Endothelial cell of umbilical vein (primary cell): ENCODE data around the gene NOD1. TPM values are rescaled to one million over a fixed set of nuclear protein-coding genes. Genes with fewer than 3 reads are reported as not detected.

Experiments
- BruUV-seq: library from RNA; stranded (reverse); fragments of 400-500 nt; replicated peaks from 2 replicates; lab custom pipeline; 2021; lab: Mats Ljungman, UMichigan
- CTCF ChIA-PET: fragments of 300-600, 350-600 bp; sonication (Branson Sonifier 250); formaldehyde crosslinking; loops from one replicate; lab custom pipeline; 2021; ENCODE audit warnings: antibody characterized with exemption, inconsistent platforms; lab: Charles Lee
- POLR2A ChIA-PET: fragments of 300-600, 350-600 bp; sonication (Branson Sonifier 250); formaldehyde crosslinking; loops from one replicate; lab custom pipeline; 2021; ENCODE audit warnings: antibody characterized with exemption, inconsistent platforms; lab: Charles Lee
- DNase-seq: peaks from one replicate; pipeline ENCODE4 v3.0.0-alpha.2; 2011; ENCODE audit warnings: low read depth, low spot score
- FAIRE-seq: peaks from 2 replicates; lab custom pipeline; 2011; peaks lifted over from hg19 to GRCh38; lab: Jason Lieb, UNC
- H2AFZ ChIP-seq: 2 replicates; pipeline ENCODE4 v1.6.0; 2012; ENCODE audit warnings: low read depth, low read length, control low read depth, inconsistent platforms
- H3K27ac ChIP-seq: 2 replicates; pipeline ENCODE4 v1.5.1; 2011; ENCODE audit warnings: low read depth, mild to moderate bottlenecking, control low read depth, low read length, moderate library complexity; ENCODE audit not compliant: insufficient read depth
- H3K27me3 ChIP-seq, 2 experiments: 2 replicates each; pipeline versions ENCODE4 v1.6.0 to v1.6.1; 2011; ENCODE audit warnings: low read length in 2 of 2, mixed read lengths in 1 of 2; ENCODE audit not compliant: control insufficient read depth in 2 of 2, insufficient read depth in 2 of 2
- H3K36me3 ChIP-seq, 2 experiments: 2 replicates in 1 of 2; 3 replicates in 1 of 2; pipeline ENCODE4 v1.5.1; 2011; ENCODE audit warnings: low read length in 2 of 2, mild to moderate bottlenecking in 1 of 2, moderate library complexity in 1 of 2; ENCODE audit not compliant: control insufficient read depth in 2 of 2, insufficient read depth in 2 of 2; ENCODE audit errors: extremely low read depth in 1 of 2
- H3K4me1 ChIP-seq: 3 replicates; pipeline ENCODE4 v1.5.1; 2011; ENCODE audit warnings: mild to moderate bottlenecking, low read length; ENCODE audit not compliant: control insufficient read depth, insufficient read depth; ENCODE audit errors: extremely low read depth
- H3K4me2 ChIP-seq: 2 replicates; pipeline ENCODE4 v1.6.1; 2011; ENCODE audit warnings: low read length, control low read depth, mixed read lengths; ENCODE audit not compliant: insufficient read depth
- H3K4me3 ChIP-seq, 3 experiments: fragments of 200-600 bp in 1 of 3; sonication (generic), shearing (Covaris generic) in 1 of 3; replicated peaks in 1 of 3; 2 replicates each; pipeline ENCODE4 v1.5.1; 2011 to 2016; ENCODE audit warnings: control low read depth in 3 of 3, low read length in 3 of 3, mild to moderate bottlenecking in 2 of 3, inconsistent platforms in 1 of 3, low read depth in 1 of 3, moderate library complexity in 1 of 3; ENCODE audit not compliant: insufficient read depth in 1 of 3
- H3K79me2 ChIP-seq: 2 replicates; pipeline ENCODE4 v1.6.0; 2012; ENCODE audit warnings: low read length, inconsistent platforms; ENCODE audit not compliant: control insufficient read depth, insufficient read depth
- H3K9ac ChIP-seq: replicated peaks from 2 replicates; pipeline ENCODE3; 2011; ENCODE audit warnings: low read length, control low read depth; ENCODE audit not compliant: insufficient read depth; ENCODE audit errors: extremely low read depth
- H3K9me1 ChIP-seq: replicated peaks from 3 replicates; pipeline ENCODE4 v1.6.0; 2011; ENCODE audit warnings: mild to moderate bottlenecking, low read length; ENCODE audit not compliant: control insufficient read depth, insufficient read depth; ENCODE audit errors: extremely low read depth
- H3K9me3 ChIP-seq: replicated peaks from 2 replicates; pipeline ENCODE4 v1.5.1; 2012; ENCODE audit warnings: low read length, inconsistent platforms; ENCODE audit not compliant: control insufficient read depth, insufficient read depth
- H4K20me1 ChIP-seq: replicated peaks from 2 replicates; pipeline ENCODE3; 2011; ENCODE audit warnings: mild to moderate bottlenecking, low read length; ENCODE audit not compliant: control insufficient read depth, insufficient read depth; ENCODE audit errors: extremely low read depth
- CTCF ChIP-seq, 2 donors: IDR thresholded peaks; 1 replicate in 1 of 2; 2 replicates in 1 of 2; pipeline ENCODE4 v1.5.1; 2011; ENCODE audit warnings: low read length in 2 of 2, mild to moderate bottlenecking in 2 of 2, moderate library complexity in 2 of 2, control low read depth in 1 of 2, inconsistent platforms in 1 of 2, low read depth in 1 of 2; ENCODE audit not compliant: insufficient read depth in 1 of 2; ENCODE audit errors: extremely low read depth in 1 of 2
- EZH2 ChIP-seq: IDR thresholded peaks from 2 replicates; pipeline ENCODE4 v1.6.1; 2012; ENCODE audit warnings: borderline replicate concordance, low read depth, mild to moderate bottlenecking, moderate library complexity, low read length, inconsistent platforms; ENCODE audit not compliant: severe bottlenecking
- FOS ChIP-seq: IDR thresholded peaks from 2 replicates; pipeline ENCODE4 v1.6.1; 2011; ENCODE audit warnings: mild to moderate bottlenecking, low read length, moderate library complexity, borderline replicate concordance; ENCODE audit not compliant: insufficient read depth
- GATA2 ChIP-seq: IDR thresholded peaks from 2 replicates; pipeline ENCODE4 v1.7.0; 2011; ENCODE audit warnings: low read depth, mild to moderate bottlenecking, moderate library complexity, mixed read lengths, low read length; ENCODE audit not compliant: insufficient read length, insufficient read depth
- JUN ChIP-seq: IDR thresholded peaks from 2 replicates; pipeline ENCODE4 v1.6.1; 2011; ENCODE audit warnings: borderline replicate concordance, low read depth; ENCODE audit not compliant: insufficient read length, insufficient read depth
- MAX ChIP-seq: IDR thresholded peaks from 2 replicates; pipeline ENCODE4 v1.6.1; 2011; ENCODE audit not compliant: insufficient read depth, insufficient read length
- MYC ChIP-seq: IDR thresholded peaks from one replicate; pipeline ENCODE4 v1.6.1; 2011; ENCODE audit warnings: mild to moderate bottlenecking, low read depth, low read length
- POLR2A ChIP-seq: IDR thresholded peaks from 2 replicates; pipeline ENCODE4 v1.6.1; 2012; ENCODE audit warnings: low read depth, mild to moderate bottlenecking, control low read depth, low read length
- POLR2AphosphoS5 ChIP-seq: IDR thresholded peaks from 2 replicates; pipeline ENCODE4 v1.6.1; 2012; ENCODE audit warnings: low read depth, mild to moderate bottlenecking, control low read depth, low read length, moderate library complexity; ENCODE audit not compliant: insufficient read depth
- dilution Hi-C: fragments of 300-500 bp; cut with MboI; formaldehyde crosslinking; loops from one replicate; pipeline ENCODE4 v1.15.0; 2019; ENCODE audit warnings: low sequenced_read_pairs; ENCODE audit not compliant: extremely low pct_ligation_motif_present
- intact Hi-C: fragments of 100-400 bp; cut with micrococcal nuclease; formaldehyde crosslinking; loops from one replicate; pipeline ENCODE4 v1.10.0; 2022
- polyA plus RNA-seq, 4 experiments: library from polyadenylated mRNA; depleted of rRNA in 3 of 4; stranded (reverse) in 3 of 4; unstranded in 1 of 4; fragments of >200 nt; gene quantifications; 2 replicates each; pipeline versions ENCODE4 v1.2.1 to v1.2.3, GENCODE V29; 2011 to 2012; ENCODE audit warnings: missing spikeins in 1 of 4
- total RNA-seq: library from RNA; stranded (reverse); gene quantifications from 2 replicates; pipeline ENCODE4 v1.2.3, GENCODE V29; 2021

Gene NOD1
- total and polyA plus RNA-seq, 2 donors (not counting 3 experiments of a cell fraction or from before 2014, with no cell fraction given), result 22.1 to 39.2 TPM

GRCh38 chr7:30524545-30524944, 46.0 kb upstream of the NOD1 start:
- BruUV-seq, result no TSS peak
- no peaks in the 10 kb centered on the region for H3K27me3 ChIP-seq
- no peak overlapping the region for H3K9ac ChIP-seq
- H3K79me2 ChIP-seq, result no peaks in the 10 kb centered on the region
- no peak overlapping the region for H3K4me2 ChIP-seq
- intact Hi-C loops, result no loop called here
- POLR2A ChIA-PET, result no interaction called here
- no peak overlapping the region for H2AFZ ChIP-seq
- H3K4me3 ChIP-seq, result no peak overlapping the region
- no peaks in the 10 kb centered on the region for H3K9me3 ChIP-seq
- no peaks in the 10 kb centered on the region for H3K36me3 ChIP-seq
- CTCF ChIA-PET, result interaction anchor here (0.9 kb wide), 1 partner anchor 13 kb away, joined by 4 read pairs; no protein-coding TSS in a partner anchor
- peaks cover 10% of the 10 kb centered on the region for H3K4me1 ChIP-seq
- no peak overlapping the region for H3K27ac ChIP-seq
- H3K9me1 ChIP-seq, result no peaks in the 10 kb centered on the region
- dilution Hi-C loops, result no loop called here
- no peak for FAIRE-seq
- no peaks in the 10 kb centered on the region for H4K20me1 ChIP-seq
- no peak for DNase-seq
- TF ChIP-seq JUN (no peak), FOS (no peak), CTCF (IDR thresholded peaks at IDR 0.05; ENCODE audit: extremely low read depth in 1 of 2, insufficient read depth in 1 of 2, low read depth in 1 of 2, low read length in 2 of 2) (no peak), MAX (no peak), GATA2 (no peak), EZH2 (no peak), POLR2AphosphoS5 (no peak), POLR2A (no peak), MYC (no peak)
